Placental epithelial cell (primary cell): ENCODE results near the gene BCL2A1. TPM values are rescaled to one million over a fixed set of nuclear protein-coding genes. Genes with fewer than 3 reads are reported as not detected.

ENCODE experiments used
- total RNA-seq: library from RNA; depleted of rRNA; stranded (reverse); fragments of >200 nt; gene quantifications from 2 replicates; pipeline ENCODE4 v1.2.3, GENCODE V29; 2012

BCL2A1 gene
- not detected in 2 replicates for total RNA-seq

GRCh38 chr15:79970624-79971434 lies at the start of gene BCL2A1:
Gene BCL2A1, minus strand, starts transcription at chr15:79971196. Its CDS starts 77 bp downstream, at chr15:79971119.

Other genes starting within 250 kb of the BCL2A1 start
- gene MTHFS, start 74.2 kb downstream of the BCL2A1 start, total RNA-seq: 9.3 and 26.3 TPM in 2 replicates
- gene ZFAND6, start 88.5 kb upstream of the BCL2A1 start, total RNA-seq: 67.5 and 91.4 TPM in 2 replicates
- 21.6 and 33.9 TPM in 2 replicates for gene FAH, start 181.8 kb upstream of the BCL2A1 start, total RNA-seq